Adrenal gland (tissue), 12 donors: ENCODE measurements around the gene PIEZO1. TPM values are rescaled to one million over a fixed set of nuclear protein-coding genes. Genes with fewer than 3 reads are reported as not detected.

Source experiments
- DNase-seq, 7 donors: peaks; one replicate each; pipeline ENCODE4 v3.0.0-alpha.2; 2019 to 2020
- H3K27ac ChIP-seq, 5 donors: fragments of 200-600 bp; sonication (generic) in 4 of 5; 1 replicate in 3 of 5; 2 replicates in 2 of 5; pipeline versions ENCODE4 v1.5.1 to v1.8.0; 2016 to 2020; ENCODE audit warnings: mild to moderate bottlenecking in 1 of 5
- H3K27me3 ChIP-seq: fragments of 200-600 bp; 2 replicates; pipeline ENCODE4 v1.8.0; 2021
- H3K36me3 ChIP-seq, 2 donors: fragments of 200-600 bp; replicated peaks in 1 of 2; 1 replicate in 1 of 2; 2 replicates in 1 of 2; pipeline versions ENCODE4 v1.5.1 to v1.8.0; 2018 to 2022
- H3K4me1 ChIP-seq, 2 donors: fragments of 200-600 bp; replicated peaks in 1 of 2; 1 replicate in 1 of 2; 2 replicates in 1 of 2; pipeline versions ENCODE4 v1.5.1 to v1.8.0; 2018 to 2021
- H3K4me3 ChIP-seq, 4 donors: fragments of 200-600 bp; sonication (generic) in 3 of 4; one replicate each; pipeline ENCODE4 v1.5.1; 2016 to 2018
- H3K9me3 ChIP-seq, 3 donors: fragments of 200-600 bp; sonication (generic) in 1 of 3; replicated peaks in 1 of 3; 1 replicate in 2 of 3; 2 replicates in 1 of 3; pipeline versions ENCODE4 v1.5.1 to v1.8.0; 2016 to 2021
- CTCF ChIP-seq, 6 experiments: fragments of 450-650 bp in 4 of 6; fragments of 200-600 bp in 2 of 6; sonication (generic) in 1 of 6; IDR thresholded peaks; 1 replicate in 5 of 6; 2 replicates in 1 of 6; pipeline versions ENCODE4 v1.5.1 to v1.8.0; 2016 to 2021; ENCODE audit warnings: antibody characterized with exemption in 6 of 6, mild to moderate bottlenecking in 2 of 6, moderate library complexity in 1 of 6
- POLR2A ChIP-seq, 2 donors: fragments of 450-650 bp; IDR thresholded peaks; one replicate each; pipeline ENCODE4 v1.6.1; 2017; ENCODE audit warnings: antibody characterized with exemption in 2 of 2, mild to moderate bottlenecking in 2 of 2, moderate library complexity in 1 of 2
- WGBS, 4 donors: extraction: QIAGEN DNeasy Blood & Tissue Kit in 2 of 4; methylation state at CpG; one replicate each; pipeline versions ENCODE4 v1.1.5 to v1.1.7; 2013 to 2017; 5-methylcytosine and 5-hydroxymethylcytosine counted together
- intact Hi-C, 2 donors: fragments of 100-400 bp; cut with DNase I; formaldehyde crosslinking; loops; one replicate each; pipeline versions ENCODE4 v1.14.1 to v1.15.0; 2022 to 2023
- polyA plus RNA-seq, 3 donors: library from polyadenylated mRNA; stranded (reverse); fragments of 200-250 nt in 2 of 3; fragments of 350-450 nt in 1 of 3; fragmentation: Illumina TruSeq in 1 of 3; extraction: RNeasy Lipid Tissue Mini Kit (QIAGEN cat#74804) in 1 of 3; gene quantifications; one replicate each; pipeline ENCODE4 v1.2.3, GENCODE V29; 2013 to 2014
- total RNA-seq, 9 donors: library from RNA; depleted of rRNA in 4 of 9; stranded (reverse); fragments of >200 nt in 4 of 9; fragments of 120-200 nt in 1 of 9; fragmentation: NEBNext Ultra II Directional in 1 of 9; extraction: Animal tissue kit (Norgen Biotek cat#: 25700) in 1 of 9; gene quantifications; one replicate each; pipeline versions ENCODE4 v1.1.0 to v1.2.4, GENCODE V29; 2013 to 2023
- donor health status: healthy with polysubstance abuse.
- donor health status: Bipolar disorder and iron deficiency.
- donor health status: DM: yes; HTN: yes; CAD: no.
- donor health status: DM: no; HTN: no; CAD: no.
- donor health status: DM: no; HTN: no; CAD: no.
- donor health status: DM: yes; HTN: yes; CAD: no.

PIEZO1 gene
- total and polyA plus RNA-seq, 12 donors = 7.9 to 327 (median 92.4) TPM

DNA sequence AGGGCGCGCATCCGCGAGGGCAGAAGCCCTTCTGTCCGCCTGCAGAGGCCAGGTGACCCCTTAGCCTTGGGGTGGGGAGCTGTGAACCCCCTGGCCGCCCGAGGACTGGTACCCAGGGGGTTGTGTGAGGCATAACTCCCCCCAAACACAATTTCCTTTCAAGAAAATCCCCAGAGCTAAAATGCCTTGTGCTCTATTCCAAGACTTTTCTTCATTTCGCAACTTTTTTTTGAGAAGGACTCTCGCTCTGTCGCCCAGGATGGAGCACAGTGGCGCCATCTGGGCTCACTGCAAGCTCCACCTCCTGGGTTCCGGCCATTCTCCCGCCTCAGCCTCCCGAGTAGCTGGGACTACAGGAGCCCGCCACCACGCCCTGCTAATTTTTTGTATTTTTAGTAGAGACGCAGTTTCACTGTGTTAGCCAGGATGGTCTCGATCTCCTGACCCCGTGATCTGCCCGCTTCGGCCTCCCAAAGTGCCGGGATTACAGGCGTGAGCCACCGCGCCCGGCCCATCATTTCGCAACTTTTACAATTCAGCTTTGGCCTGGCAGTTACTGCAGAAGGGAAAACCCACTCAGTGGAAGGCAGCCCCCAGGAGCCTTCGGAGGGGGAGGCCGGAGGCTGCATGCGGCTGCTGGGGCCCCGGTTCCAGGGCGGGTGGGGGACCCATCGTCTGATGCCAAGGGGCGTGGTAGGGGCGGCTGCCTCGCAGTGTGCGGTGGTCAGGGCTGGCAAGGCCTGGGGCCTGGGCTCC, 27.7 kb upstream of the PIEZO1 start:
- Histone ChIP-seq H3K9me3 (no peaks in the 10 kb centered on the region), H3K27me3 (no peaks in the 10 kb centered on the region), H3K27ac (peak overlapping the region; percentile 77 to 99 (median 91)), H3K36me3 (no peaks in the 10 kb centered on the region), H3K4me1 (peaks cover 23 to 29% of the 10 kb centered on the region in 2 donors), H3K4me3 (peak overlapping the region in 2 of 4 donors; percentile 26 to 92)
- WGBS, 4 donors = 42 to 50% (median 45%) methylated on average over 27 to 37 of the region's 37 CpGs
- peak; percentile 39 to 82 (median 69) for DNase-seq
- no peak for TF ChIP-seq POLR2A (IDR thresholded peaks at IDR 0.05)
- TF ChIP-seq CTCF (IDR thresholded peaks at IDR 0.05) = peak in 1 of 6 experiments; percentile 12
- intact Hi-C loops = no loop called here

GRCh38 chr16:88811769-88812512, 26.9 kb upstream of the PIEZO1 start, which contains the start of gene APRT:
Gene APRT (minus strand): TSS chr16:88811928. CDS start chr16:88811899, 29 bp downstream.
- DNase-seq = peak; percentile 95 to 98 (median 96)
- no peaks in the 10 kb centered on the region for H3K9me3 ChIP-seq
- 0% methylated on average over 23 to 84 of the region's 84 CpGs; no CpG with 5 or more reads in 1 of the 4 donors for WGBS, 4 donors
- peak in 5 of 6 experiments; percentile 11 to 45 (median 31) for TF ChIP-seq CTCF (IDR thresholded peaks at IDR 0.05)
- peak in 1 of 2 donors; percentile 67 for TF ChIP-seq POLR2A (IDR thresholded peaks at IDR 0.05)
- H3K27ac ChIP-seq = peak within 1 kb of the TSS; percentile 77 to 99 (median 91)
- H3K27me3 ChIP-seq = no peaks in the 10 kb centered on the region
- no peaks in the 10 kb centered on the region for H3K36me3 ChIP-seq
- peak within 1 kb of the TSS; percentile 41 to 92 (median 54) for H3K4me3 ChIP-seq
- intact Hi-C loops = no loop called here
- peaks cover 23 to 29% of the 10 kb centered on the region in 2 donors for H3K4me1 ChIP-seq

DNA sequence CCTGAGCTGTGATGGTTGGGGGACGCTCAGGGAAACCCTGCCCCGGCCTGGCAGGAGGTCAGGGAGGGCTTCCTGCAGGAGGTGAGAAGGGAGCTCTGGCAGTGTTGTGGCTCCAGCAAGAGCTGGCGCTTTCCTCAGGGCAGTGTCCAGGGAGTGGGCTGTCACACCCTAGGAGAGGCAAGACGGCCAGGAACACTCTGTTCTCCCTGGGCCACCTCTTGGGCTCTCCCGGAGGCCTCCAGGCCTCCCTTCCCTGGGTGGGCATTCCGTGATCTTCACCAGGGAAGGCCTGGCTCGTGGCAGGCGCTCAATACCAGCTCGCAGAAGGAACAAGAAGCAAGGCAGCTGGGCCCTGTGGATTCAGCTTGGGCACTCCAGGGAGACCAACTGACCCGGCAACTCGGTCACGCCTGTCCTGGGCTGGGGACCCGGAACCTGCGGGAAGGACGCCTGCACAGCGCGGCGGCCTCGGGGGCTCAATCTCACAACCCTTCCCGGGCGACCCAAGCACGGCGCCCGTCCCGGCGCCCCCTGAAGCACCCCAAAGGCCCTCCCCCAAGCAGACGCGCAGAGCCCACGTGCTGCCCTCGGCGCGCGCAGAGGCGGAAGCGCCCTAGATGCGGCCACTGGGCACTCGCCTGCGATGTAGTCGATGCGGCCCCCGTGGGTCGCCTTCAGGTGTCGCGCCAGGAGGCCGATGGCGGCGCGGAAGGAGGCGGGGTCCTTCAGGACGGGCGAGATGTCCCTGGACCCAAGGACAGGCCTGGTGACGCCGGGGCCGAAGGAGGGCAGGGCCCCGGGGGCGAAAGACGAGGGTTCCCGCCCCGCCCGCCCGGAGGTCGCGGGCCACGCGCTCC, 26.1 kb upstream of the PIEZO1 start:
- 0 to 1% (median 0%) methylated on average over 2 to 65 of the region's 65 CpGs for WGBS, 4 donors
- Histone ChIP-seq H3K4me3 (peak overlapping the region; percentile 41 to 92 (median 54)), H3K4me1 (peaks cover 23 to 29% of the 10 kb centered on the region in 2 donors), H3K27ac (peak overlapping the region; percentile 77 to 99 (median 91)), H3K36me3 (no peaks in the 10 kb centered on the region), H3K9me3 (no peaks in the 10 kb centered on the region), H3K27me3 (no peaks in the 10 kb centered on the region)
- intact Hi-C loops = no loop called here
- DNase-seq = peak; percentile 76 to 89 (median 84)
- TF ChIP-seq POLR2A (IDR thresholded peaks at IDR 0.05) (peak; percentile 17 to 71), CTCF (IDR thresholded peaks at IDR 0.05) (no peak)
